Measurements from ENCODE around the gene LRRC8C.

DNA sequence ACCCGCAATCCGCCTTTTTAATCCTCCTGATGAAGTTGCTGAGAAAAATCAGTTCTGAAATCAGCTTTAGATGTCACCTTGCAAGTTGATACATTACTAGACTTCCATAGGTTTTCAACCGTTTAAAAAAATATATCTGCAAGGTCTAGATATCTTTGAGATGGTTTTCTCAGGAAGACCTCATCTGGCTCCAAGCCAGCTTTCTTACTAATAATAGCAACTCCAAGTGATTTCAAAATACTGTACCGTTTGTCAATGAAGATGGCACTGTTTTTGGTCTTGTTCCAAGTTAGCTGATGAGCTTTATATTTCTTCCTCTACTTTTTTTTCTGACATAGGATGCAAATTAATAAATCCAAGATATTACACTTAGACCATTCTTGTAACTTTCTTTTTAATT, 40.3 kb downstream of the LRRC8C start:
- TF ChIP-seq CTCF (IDR thresholded peaks at IDR 0.05): no peak
- no peak for TF ChIP-seq POLR2A (IDR thresholded peaks at IDR 0.05)

Measured in right lobe of liver (tissue), 4 donors.